RKO (cell line): Measurements from ENCODE around the gene APCDD1L.
A peak's percentile ranks its signal among the peaks of the same experiment; 100 is the strongest.
"Not testable (repeated sequence)": the region's sequence is repeated elsewhere in the genome, so short reads cannot be mapped to it uniquely, and the experiment has no call there.

Source experiments
- DNase-seq: peaks from one replicate; pipeline ENCODE4 v3.0.0-alpha.2; 2016; ENCODE audit warnings: low spot score

Gene APCDD1L

DNA sequence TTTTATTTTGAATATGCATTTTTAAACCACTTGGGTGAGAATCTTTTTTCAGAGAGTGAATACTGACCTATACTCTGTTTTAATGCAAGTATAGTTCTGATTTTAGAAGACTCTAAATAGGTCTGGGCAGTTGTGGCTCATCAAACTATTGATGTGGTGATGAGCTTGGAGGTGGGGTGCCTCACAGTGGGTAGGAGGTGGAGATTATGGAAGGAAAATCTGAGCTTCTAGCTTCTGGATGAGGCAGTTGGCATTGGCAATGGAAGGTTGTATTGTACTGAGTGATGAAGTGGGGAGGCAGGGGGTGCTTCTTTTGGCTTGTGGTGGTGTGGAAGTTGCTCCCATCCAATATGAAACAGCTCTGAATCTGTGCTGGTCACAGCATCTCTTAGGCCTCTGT is 73.5 kb downstream of the APCDD1L start:
- DNase-seq: no peak

GRCh38 chr20:58440021-58440767 is 75.0 kb downstream of the APCDD1L start:
- DNase-seq: no peak

DNA sequence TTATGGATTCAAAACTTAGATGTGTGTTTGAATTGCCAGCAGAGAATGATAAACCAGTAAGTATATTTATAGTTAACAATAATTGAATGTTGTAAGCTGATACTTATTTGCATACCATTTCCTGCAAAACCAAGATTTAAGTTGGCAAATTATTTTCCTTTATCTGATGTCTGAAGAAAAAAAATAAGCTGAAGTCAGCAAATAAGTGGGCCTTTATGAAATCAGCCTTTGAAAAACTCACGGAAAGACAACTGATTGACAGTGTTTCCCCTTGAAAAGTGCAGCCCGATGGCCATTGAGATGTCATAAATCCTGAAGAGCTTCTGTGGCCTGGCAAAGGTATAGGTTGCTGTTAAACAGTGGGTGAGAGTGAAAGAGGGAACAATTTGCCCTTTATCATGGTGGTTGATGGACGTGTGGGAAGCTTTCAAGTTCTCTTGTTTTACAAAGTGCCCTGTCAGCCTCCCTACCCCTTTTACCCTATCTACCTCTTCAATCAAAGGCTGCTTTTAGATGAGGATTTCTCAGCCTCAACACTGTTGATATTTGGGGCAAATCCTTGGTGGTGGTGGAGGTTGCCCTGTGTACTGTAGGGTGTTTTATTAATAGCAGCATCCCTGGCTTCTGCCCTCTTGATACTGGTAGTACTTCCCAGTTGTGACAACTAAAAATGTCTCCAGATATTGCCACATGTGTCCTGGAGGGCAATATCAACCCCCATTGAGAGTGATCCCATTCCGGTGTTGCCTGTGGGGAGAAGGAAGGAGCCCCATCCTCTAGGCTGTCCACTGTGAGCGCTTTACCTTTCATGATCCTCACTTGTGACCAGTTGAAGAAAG is 76.0 kb downstream of the APCDD1L start:
- no peak for DNase-seq

DNA sequence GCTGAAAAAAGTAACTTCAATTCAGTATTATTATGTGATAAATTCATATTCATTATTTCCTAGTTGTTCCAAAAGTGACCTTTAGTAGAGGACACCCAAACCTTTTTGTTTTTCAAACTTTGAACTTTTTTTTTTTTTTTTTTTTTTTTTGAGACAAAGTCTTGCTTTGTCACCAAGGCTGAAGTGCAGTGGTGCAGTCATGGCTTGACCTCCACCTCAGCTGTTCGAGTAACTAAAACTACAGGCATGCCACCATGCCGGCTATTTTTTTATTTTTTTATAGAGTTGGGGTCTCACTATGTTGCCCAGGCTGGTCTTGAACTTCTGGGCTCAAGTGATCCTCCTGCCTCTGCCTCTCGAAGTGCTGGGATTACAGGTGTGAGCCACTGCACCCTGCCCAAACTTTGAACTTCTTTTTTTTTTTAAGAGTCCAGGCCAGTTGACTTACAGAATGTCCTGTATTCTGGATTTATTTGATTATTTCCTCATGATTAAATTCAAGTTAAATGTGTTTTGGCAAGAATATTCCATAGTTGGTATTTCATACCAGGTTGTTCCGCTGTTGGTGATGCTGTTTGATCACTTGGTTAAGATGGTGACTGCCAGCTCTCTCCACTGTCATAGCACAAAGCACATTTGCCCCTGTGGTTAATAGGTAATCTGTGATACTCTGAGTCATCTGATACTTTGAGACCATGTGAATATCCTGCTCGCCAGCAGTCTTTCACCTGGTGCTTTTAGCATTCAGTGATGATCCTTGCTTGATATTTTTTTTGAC is 78.1 kb downstream of the APCDD1L start:
- no peak for DNase-seq

- no peak for DNase-seq
Measured at GRCh38 chr20:58435237-58435636, 80.0 kb downstream of the APCDD1L start.

- DNase-seq: no peak
Measured at GRCh38 chr20:58434326-58434725, 80.9 kb downstream of the APCDD1L start.

DNA sequence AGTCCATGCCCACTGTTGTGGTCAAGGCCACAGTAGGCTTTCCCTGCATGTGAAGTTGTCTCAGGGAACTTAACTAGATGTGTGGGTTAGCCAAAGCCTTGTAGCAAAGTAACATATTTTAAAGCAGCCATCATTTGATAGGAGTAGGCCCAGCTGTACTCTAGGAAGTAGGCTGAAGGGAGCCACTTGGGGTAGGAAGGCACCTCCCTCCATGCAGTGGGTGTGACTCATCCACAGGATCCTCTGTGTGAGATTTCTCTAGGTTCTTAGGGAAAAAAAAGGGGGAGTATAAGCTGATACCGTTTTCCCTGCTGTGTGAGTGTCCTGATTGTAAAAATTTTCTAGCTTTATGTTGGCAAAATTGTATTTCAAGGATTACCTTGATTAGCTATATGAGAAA is 81.4 kb downstream of the APCDD1L start:
- DNase-seq: peak; percentile 55

- DNase-seq: no peak
Measured at GRCh38 chr20:58433029-58433647, 82.1 kb downstream of the APCDD1L start.

- DNase-seq: no peak
Measured at GRCh38 chr20:58432186-58432954, 82.8 kb downstream of the APCDD1L start.

DNA sequence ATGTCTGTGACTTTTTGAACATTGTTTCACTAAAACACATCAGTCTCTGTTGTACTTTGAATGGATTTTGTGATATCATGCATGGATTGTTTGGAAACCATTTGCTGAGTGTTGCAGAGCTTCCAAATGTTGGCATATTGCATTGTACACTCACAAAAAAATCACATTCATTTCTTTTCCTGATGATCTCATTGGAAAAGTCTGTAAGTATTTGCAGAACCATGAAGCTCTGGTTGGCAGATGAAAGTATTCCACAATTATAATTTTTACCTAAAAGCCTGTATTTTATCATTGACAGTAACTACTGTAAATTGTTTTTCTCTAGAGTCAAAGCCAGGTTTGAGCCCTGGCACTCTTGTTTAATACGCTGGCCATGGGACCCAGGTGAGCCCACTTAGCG is 84.1 kb downstream of the APCDD1L start:
- DNase-seq: no peak

DNA sequence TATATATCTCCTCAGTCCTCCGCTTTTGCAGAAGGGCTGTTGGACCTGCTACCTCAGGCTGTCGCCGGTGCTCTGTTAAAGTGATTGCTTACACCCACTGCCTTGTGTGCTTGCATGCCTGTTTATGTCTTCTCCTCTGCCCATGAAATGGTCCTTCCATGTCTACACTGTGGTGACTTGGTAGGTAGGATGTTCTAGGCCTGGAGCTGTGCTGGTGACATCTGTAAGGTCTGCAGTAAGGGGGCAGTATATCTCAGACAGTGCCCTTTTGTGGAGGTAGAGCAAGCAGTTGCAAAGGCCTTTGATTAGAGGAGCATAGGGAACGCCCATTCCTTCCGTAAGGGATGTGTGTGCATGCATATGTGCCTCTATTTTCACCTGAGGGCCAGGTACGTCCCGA is 85.9 kb downstream of the APCDD1L start:
- DNase-seq: no peak

DNA sequence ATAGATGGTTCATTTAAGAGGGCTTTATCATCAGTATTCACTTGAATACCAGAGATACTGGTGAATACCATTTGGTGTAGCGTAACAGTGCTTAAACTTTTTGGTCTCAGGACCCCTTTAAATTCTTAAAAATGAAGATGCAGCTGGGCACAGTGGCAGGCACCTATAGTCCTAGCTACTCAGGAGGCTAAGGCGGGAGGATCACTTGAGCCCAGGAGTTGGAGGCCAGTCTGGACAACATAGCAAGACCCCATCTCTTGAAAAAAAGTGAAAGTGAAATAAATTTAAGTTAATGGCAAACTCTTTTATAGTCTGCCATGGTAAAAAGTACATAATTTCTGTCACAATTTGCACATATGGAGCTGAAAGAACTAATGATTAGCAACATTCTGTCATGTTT is 86.8 kb downstream of the APCDD1L start:
- DNase-seq: no peak

- DNase-seq: not testable (repeated sequence)
Measured at GRCh38 chr20:58427571-58427970, 87.6 kb downstream of the APCDD1L start.

- no peak for DNase-seq
Measured at GRCh38 chr20:58424218-58424969, 90.8 kb downstream of the APCDD1L start.

DNA sequence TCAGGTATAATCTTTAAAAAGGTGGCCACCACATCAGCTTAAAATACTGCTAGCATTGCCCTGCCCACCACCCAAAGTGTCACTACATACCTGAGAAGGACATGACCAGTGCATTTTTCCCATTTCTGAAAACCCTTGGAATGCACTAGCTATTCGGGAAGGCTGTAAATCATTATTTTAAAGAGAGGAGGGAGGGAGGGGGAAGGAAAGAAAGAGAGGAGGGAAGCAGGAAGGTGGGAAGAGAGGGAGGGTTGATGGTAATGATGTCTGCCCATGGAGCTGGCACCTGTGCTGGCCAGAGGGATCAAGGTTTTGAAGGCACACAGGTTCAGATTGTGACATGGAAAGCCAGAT is 93.7 kb downstream of the APCDD1L start:
- no peak for DNase-seq

DNA sequence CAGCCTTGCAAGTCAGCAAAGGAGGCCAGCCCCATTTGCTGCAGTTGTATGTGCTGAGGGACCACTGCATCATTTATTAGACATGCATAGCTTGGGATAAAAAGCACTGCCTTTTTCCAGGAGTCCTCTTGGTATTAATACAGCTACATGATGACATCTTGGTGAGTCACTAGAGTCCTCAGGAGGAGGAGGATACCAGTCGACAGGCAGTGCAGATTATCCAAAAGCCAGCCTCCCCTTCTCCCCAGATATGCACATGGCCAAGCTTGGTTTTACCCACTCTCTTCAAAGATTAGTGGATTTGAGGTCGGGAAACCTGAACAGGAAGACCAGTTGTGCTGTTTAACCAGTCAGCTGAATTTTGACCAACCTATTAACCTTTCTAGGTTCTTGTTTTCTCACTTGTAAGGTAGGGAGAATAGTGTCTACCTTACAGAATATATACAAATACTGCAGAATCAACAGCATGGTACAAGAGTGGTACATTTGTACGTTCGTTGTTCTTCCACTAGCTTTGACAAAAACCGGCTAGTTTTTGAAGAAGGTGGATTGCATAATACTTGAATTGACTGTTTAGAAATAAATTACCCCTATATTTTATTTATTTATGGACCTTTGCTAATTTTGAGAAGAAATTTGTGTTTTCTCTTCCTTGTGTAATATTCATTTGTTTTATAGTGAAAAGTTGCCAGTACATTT is 94.3 kb downstream of the APCDD1L start:
- peak; percentile 79 for DNase-seq

DNA sequence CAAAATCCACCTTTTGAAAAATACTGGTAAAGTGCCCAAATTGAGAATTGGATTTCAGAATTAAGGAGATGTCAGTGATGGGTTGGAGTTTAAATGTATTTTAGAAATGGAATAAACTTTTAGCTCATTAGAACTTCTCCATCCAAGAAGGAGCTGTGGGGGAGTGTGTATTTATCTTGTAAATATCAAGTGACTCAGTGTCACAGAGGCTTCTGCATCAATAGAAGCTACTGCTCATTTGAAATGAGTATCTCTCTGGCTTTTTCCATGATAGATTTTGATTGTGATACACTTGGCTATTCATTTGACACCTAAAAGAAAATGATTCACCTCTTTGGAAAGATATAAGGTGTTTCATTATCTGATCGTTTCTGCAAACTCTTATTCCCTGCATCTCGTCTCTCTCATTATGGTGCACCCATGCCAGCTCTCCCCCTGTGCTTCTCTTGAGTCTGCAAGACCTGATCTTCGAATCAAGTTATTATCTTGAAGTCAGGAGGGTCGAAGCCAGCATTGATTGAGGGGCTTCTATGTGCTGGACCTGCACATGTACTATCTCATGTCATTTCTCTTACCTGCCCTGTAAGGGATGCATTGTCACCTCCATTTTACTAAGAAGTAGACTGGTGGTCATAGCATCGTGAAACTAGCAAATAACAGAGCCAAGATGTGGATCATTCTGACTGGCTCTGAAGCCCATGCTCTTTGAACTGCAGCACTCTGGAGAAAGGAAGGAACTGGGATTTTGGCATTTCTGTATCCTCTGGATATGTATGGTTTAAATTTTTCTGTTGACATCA is 96.0 kb downstream of the APCDD1L start:
- DNase-seq: no peak

DNA sequence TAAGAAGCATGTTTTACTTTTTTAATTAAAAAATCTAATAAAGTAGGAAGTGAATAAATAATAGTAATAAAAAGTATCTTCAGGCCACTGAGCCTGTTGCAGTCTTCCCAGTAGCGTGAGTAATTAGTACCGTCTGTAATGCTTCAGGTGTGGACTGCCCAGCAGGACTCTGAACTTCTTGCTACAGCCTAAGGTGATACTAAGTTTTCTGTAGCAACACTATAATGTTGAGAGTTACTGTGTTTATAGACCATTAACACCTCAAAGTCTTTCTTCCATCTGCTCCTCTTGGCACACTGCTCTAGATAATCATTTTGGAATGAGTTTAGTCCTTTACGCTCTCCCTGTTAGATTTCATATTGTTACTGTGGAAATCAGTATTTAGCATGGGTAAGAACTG is 97.8 kb downstream of the APCDD1L start:
- no peak for DNase-seq

DNA sequence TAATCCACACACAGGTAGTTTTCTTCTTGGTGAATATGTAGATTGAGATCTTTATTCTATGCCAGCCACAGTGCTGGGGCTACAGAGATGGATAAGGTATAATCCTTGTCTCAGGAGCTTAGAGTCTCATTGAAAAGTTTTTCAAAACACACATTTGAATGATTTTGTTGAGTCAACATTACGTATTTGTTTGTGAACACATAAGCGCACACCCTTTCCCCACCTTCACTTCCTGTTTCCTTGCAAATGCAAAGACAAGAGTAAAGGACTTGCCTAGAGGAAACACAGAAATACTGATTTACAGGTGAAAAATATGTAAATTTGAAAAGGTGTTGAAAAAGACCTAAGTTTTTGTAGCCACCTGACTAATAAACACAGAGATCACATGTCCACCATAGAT is 98.4 kb downstream of the APCDD1L start:
- no peak for DNase-seq
